Skeletal muscle satellite cell (primary cell): ENCODE measurements around the gene PCSK5.
A peak's percentile ranks its signal among the peaks of the same experiment; 100 is the strongest.

Experiments used
- H3K27me3 ChIP-seq: 2 replicates; pipeline ENCODE4 v1.7.0; 2013; ENCODE audit warnings: low read length; ENCODE audit not compliant: control insufficient read depth, insufficient read depth
- H3K36me3 ChIP-seq: 2 replicates; pipeline ENCODE4 v1.7.0; 2013; ENCODE audit warnings: mild to moderate bottlenecking, control low read depth, low read length; ENCODE audit not compliant: insufficient read depth
- H3K4me1 ChIP-seq: 2 replicates; pipeline ENCODE4 v1.7.0; 2013; ENCODE audit warnings: low read length; ENCODE audit not compliant: control insufficient read depth, insufficient read depth
- H3K4me2 ChIP-seq: 2 replicates; pipeline ENCODE4 v1.7.0; 2013; ENCODE audit warnings: mild to moderate bottlenecking, low read length
- H3K4me3 ChIP-seq: 2 replicates; pipeline ENCODE4 v1.7.0; 2013; ENCODE audit warnings: low read length
- H3K9ac ChIP-seq: 2 replicates; pipeline ENCODE4 v1.7.0; 2013; ENCODE audit warnings: mild to moderate bottlenecking, low read depth, low read length, moderate library complexity
- H3K9me3 ChIP-seq: replicated peaks from 2 replicates; pipeline ENCODE4 v1.7.0; 2013; ENCODE audit warnings: mild to moderate bottlenecking, control low read depth, low read length

PCSK5 gene

GRCh38 chr9:76200745-76201144 lies 310.3 kb downstream of the PCSK5 start:
- peaks cover 3% of the 10 kb centered on the region for H3K4me1 ChIP-seq
- H3K4me3 ChIP-seq: no peak overlapping the region
- no peaks in the 10 kb centered on the region for H3K36me3 ChIP-seq
- no peak overlapping the region for H3K4me2 ChIP-seq
- peaks cover 15% of the 10 kb centered on the region for H3K27me3 ChIP-seq
- no peaks in the 10 kb centered on the region for H3K9me3 ChIP-seq
- H3K9ac ChIP-seq: no peak overlapping the region

- no peak overlapping the region for H3K9ac ChIP-seq
- H3K4me2 ChIP-seq: no peak overlapping the region
- no peaks in the 10 kb centered on the region for H3K36me3 ChIP-seq
- H3K27me3 ChIP-seq: peaks cover 23% of the 10 kb centered on the region
- peaks cover 3% of the 10 kb centered on the region for H3K4me1 ChIP-seq
- no peak overlapping the region for H3K4me3 ChIP-seq
- no peaks in the 10 kb centered on the region for H3K9me3 ChIP-seq
These were observed 312.9 kb downstream of the PCSK5 start for GRCh38 chr9:76203373-76203772.

- Histone ChIP-seq H3K9ac (no peak overlapping the region), H3K4me1 (no peaks in the 10 kb centered on the region), H3K4me2 (no peak overlapping the region), H3K36me3 (no peaks in the 10 kb centered on the region), H3K4me3 (no peak overlapping the region), H3K27me3 (peaks cover 29% of the 10 kb centered on the region), H3K9me3 (no peaks in the 10 kb centered on the region)
These were observed 316.3 kb downstream of the PCSK5 start for GRCh38 chr9:76206821-76207220.

GRCh38 chr9:76213751-76214150 lies 323.3 kb downstream of the PCSK5 start:
- H3K4me2 ChIP-seq: no peak overlapping the region
- H3K36me3 ChIP-seq: no peaks in the 10 kb centered on the region
- no peaks in the 10 kb centered on the region for H3K9me3 ChIP-seq
- H3K9ac ChIP-seq: no peak overlapping the region
- H3K27me3 ChIP-seq: peaks cover 4% of the 10 kb centered on the region
- H3K4me3 ChIP-seq: no peak overlapping the region
- H3K4me1 ChIP-seq: peaks cover 31% of the 10 kb centered on the region

DNA sequence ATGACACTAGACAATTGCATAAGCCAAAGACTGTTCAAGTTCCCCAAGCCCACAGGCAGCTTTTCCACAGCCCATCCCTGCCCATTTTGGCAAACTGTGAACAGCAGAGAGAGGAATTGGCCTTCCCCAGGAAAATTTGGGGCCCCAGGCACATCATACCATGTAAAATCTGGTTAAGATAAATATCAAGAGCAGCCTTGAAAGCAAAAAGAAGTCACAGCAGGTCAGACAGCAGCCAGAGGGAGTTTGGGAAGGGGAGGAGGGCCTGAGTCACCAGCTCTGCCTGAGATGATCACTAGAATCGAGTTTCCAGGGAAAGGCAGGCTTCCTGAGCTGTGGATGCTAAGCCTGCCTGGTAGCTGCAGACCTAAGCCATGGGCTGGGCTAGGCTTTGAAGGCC lies 324.6 kb downstream of the PCSK5 start:
- no peaks in the 10 kb centered on the region for H3K9me3 ChIP-seq
- no peak overlapping the region for H3K4me3 ChIP-seq
- no peaks in the 10 kb centered on the region for H3K27me3 ChIP-seq
- peaks cover 34% of the 10 kb centered on the region for H3K4me1 ChIP-seq
- peak overlapping the region; percentile 29 for H3K4me2 ChIP-seq
- H3K9ac ChIP-seq: no peak overlapping the region
- no peaks in the 10 kb centered on the region for H3K36me3 ChIP-seq

DNA sequence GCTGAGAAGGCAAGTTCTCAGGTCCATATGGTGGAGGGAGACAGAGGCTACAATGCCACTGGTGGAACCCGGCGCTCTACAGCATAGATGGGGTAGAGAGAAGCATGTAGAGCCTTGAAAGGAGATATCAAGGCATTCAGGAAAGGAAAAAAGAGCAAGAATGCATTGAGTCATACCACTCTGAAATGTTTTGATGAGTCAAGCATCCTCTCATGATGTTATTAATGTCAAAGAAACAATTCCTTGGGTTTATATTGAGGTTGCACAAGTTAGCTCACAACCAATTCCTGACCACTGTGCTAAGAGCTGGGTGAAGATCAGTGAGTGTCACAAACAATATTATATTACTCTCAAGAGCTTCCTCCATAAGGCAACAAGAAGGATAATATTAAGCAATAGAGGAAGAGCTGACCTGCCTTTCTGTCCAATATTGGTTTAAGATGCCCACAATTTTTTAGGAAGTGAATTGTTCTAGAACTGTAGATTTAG lies 325.7 kb downstream of the PCSK5 start:
- no peaks in the 10 kb centered on the region for H3K9me3 ChIP-seq
- H3K4me2 ChIP-seq: peak overlapping the region; percentile 49
- peaks cover 34% of the 10 kb centered on the region for H3K4me1 ChIP-seq
- no peaks in the 10 kb centered on the region for H3K36me3 ChIP-seq
- H3K4me3 ChIP-seq: no peak overlapping the region
- no peaks in the 10 kb centered on the region for H3K27me3 ChIP-seq
- H3K9ac ChIP-seq: no peak overlapping the region

DNA sequence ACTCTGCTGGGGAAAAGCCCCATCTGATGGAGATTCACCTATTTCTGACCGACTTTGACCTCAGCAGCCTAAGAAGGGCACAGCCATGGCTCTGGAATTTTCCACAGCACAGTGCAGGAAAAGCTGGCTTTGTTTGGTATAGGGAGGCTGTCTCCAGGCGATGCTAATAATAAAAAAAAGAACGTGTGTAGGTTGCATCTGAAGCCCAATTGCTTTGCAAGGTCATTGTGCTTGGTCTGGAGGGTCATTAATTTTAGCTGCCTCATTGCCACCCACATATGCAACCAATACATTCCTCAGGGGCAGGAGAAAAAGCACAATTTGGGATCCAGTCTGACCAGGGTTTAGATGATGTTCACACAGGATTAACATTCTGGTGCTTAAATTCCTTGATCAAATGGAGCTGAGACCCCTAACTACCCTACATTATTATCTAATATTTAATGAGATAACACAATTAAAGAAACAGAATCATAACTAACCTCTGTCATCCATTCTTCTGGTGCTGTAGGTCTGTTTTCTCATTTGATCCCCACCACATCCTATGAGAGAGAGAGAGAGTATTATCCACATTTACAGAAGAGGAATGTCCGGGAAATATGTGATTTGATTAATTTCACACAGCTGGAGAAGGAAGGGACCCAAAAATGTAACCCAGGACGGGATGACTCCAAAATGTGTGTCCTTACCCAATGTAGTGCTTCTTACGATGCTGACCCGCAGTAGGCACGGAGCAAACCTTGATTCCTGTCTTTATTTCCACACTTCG lies 327.8 kb downstream of the PCSK5 start:
- H3K9me3 ChIP-seq: no peaks in the 10 kb centered on the region
- no peak overlapping the region for H3K4me2 ChIP-seq
- H3K27me3 ChIP-seq: peaks cover 4% of the 10 kb centered on the region
- no peak overlapping the region for H3K9ac ChIP-seq
- H3K36me3 ChIP-seq: no peaks in the 10 kb centered on the region
- peaks cover 34% of the 10 kb centered on the region for H3K4me1 ChIP-seq
- H3K4me3 ChIP-seq: no peak overlapping the region

- H3K4me3 ChIP-seq: no peak overlapping the region
- no peaks in the 10 kb centered on the region for H3K9me3 ChIP-seq
- H3K27me3 ChIP-seq: peaks cover 4% of the 10 kb centered on the region
- no peaks in the 10 kb centered on the region for H3K36me3 ChIP-seq
- peaks cover 39% of the 10 kb centered on the region for H3K4me1 ChIP-seq
- H3K9ac ChIP-seq: no peak overlapping the region
- no peak overlapping the region for H3K4me2 ChIP-seq
These were observed 328.5 kb downstream of the PCSK5 start for GRCh38 chr9:76218886-76219445.

GRCh38 chr9:76219560-76220151 lies 329.2 kb downstream of the PCSK5 start:
- Histone ChIP-seq H3K4me3 (no peak overlapping the region), H3K9ac (no peak overlapping the region), H3K36me3 (no peaks in the 10 kb centered on the region), H3K4me1 (peaks cover 39% of the 10 kb centered on the region), H3K9me3 (no peaks in the 10 kb centered on the region), H3K4me2 (no peak overlapping the region), H3K27me3 (peaks cover 4% of the 10 kb centered on the region)

- H3K27me3 ChIP-seq: peaks cover 4% of the 10 kb centered on the region
- H3K9me3 ChIP-seq: no peaks in the 10 kb centered on the region
- H3K4me2 ChIP-seq: no peak overlapping the region
- H3K9ac ChIP-seq: no peak overlapping the region
- no peaks in the 10 kb centered on the region for H3K36me3 ChIP-seq
- peaks cover 24% of the 10 kb centered on the region for H3K4me1 ChIP-seq
- no peak overlapping the region for H3K4me3 ChIP-seq
These were observed 330.9 kb downstream of the PCSK5 start for GRCh38 chr9:76221423-76221822.

DNA sequence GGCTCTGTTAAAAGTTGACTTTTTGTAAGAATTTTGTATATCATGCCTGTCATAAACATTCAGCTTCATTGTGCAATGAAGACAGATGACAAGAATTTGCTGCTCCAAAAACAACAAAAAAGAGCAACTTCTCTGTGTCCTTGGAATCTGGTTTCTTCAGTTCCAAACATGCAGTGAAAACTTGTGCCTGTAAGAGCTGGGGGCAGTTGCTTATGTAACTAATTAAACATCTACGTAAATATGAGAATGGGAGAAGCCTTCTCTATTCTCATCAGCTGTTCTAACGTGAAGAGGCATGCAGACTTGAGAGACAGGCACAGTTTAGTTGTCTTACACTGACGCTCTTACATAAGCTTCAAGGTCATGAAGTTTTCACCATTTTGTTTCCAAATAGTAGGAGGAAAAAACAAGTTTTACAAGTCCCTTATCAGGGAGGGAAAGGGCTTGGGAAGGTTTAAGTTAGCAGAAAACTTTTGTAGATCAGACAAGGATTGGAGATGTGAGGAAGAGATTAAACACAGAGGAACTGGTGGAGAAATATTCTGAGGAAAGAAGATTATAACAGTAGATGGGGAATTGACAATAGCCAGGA lies 333.4 kb downstream of the PCSK5 start:
- no peak overlapping the region for H3K4me3 ChIP-seq
- peaks cover 7% of the 10 kb centered on the region for H3K4me1 ChIP-seq
- no peaks in the 10 kb centered on the region for H3K36me3 ChIP-seq
- H3K4me2 ChIP-seq: no peak overlapping the region
- no peak overlapping the region for H3K9ac ChIP-seq
- H3K27me3 ChIP-seq: peaks cover 4% of the 10 kb centered on the region
- H3K9me3 ChIP-seq: no peaks in the 10 kb centered on the region
